Measurements from ENCODE around the gene ORMDL2. TPM values are rescaled to one million over a fixed set of nuclear protein-coding genes. Genes with fewer than 3 reads are reported as not detected.

ORMDL2 gene
- total and polyA plus RNA-seq, 12 donors: 11.7 to 97.7 (median 45.1) TPM

DNA sequence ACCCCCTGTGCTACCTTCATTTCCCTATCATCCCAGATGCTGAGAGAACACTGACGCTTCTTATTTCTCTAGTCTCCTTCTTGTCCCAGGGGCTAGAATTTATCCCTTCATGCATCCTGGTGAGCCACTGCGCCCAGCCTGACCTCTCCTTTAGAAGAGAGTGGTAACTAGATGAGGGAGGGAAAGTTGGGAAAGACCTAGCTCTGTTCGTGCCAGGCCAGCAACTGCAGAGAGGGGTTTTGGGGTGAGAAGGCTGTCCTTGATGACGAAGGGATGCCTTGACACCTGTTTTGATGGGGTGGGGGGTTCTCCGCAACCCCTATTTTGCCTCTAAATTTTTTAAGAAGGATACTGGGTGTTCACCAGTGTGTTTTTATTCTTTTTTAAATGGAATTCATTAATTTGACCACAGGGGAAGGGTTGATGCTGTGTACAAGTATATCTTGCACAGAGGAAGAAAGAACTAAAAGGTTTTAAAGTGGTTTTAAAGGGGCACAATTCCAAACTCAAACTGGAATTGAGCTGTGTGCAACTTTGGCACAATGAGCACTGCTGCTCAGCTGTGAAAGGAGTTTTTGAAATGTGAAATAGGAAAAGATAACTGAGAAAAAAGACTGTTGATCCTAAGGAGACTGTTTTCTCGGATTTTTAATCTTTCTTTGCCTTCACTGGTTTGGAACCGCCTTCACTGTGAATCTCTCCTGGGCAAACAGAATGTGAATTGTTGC is 31.9 kb downstream of the ORMDL2 start:
- no peak overlapping the region for H3K4me3 ChIP-seq
- H3K36me3 ChIP-seq (replicated peaks in 1 of 2): no peaks in the 10 kb centered on the region
- H3K27ac ChIP-seq: peak overlapping the region in 2 of 5 donors; percentile 15 to 21
- DNase-seq: no peak
- 66 to 76% (median 71%) methylated on average over 7 of the region's 7 CpGs for WGBS, 4 donors
- no peak for TF ChIP-seq POLR2A (IDR thresholded peaks at IDR 0.05)
- TF ChIP-seq, protein P1, sequence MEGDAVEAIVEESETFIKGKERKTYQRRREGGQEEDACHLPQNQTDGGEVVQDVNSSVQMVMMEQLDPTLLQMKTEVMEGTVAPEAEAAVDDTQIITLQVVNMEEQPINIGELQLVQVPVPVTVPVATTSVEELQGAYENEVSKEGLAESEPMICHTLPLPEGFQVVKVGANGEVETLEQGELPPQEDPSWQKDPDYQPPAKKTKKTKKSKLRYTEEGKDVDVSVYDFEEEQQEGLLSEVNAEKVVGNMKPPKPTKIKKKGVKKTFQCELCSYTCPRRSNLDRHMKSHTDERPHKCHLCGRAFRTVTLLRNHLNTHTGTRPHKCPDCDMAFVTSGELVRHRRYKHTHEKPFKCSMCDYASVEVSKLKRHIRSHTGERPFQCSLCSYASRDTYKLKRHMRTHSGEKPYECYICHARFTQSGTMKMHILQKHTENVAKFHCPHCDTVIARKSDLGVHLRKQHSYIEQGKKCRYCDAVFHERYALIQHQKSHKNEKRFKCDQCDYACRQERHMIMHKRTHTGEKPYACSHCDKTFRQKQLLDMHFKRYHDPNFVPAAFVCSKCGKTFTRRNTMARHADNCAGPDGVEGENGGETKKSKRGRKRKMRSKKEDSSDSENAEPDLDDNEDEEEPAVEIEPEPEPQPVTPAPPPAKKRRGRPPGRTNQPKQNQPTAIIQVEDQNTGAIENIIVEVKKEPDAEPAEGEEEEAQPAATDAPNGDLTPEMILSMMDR (IDR thresholded peaks at IDR 0.05): no peak
- H3K4me1 ChIP-seq (replicated peaks in 1 of 2): peaks cover 0 to 21% of the 10 kb centered on the region in 2 donors
- intact Hi-C loops (cut with DNase I): no loop called here
- no peaks in the 10 kb centered on the region for H3K27me3 ChIP-seq
- H3K9me3 ChIP-seq (replicated peaks in 1 of 3): no peaks in the 10 kb centered on the region

DNA sequence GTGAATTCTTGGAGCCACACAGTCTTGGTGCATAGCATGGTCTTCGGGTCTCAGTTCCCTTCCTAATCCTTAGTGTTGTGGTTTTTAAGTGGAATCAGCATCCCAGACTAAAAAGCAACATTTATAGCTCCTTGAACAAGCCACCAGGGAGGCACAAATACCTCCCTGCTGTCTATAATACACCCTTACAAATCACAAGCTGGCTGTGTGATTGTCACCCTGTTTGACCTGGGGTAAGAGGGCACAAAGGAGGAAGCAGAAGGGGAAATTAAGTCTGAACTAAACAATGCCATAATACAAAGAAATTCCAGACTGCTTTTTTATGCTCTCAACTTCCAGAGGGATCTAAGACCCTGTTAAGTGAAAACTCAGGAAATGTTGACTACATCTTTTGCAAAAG is 32.6 kb downstream of the ORMDL2 start:
- intact Hi-C loops (cut with DNase I): no loop called here
- H3K27ac ChIP-seq: no peak overlapping the region
- no peaks in the 10 kb centered on the region for H3K36me3 ChIP-seq (replicated peaks in 1 of 2)
- peaks cover 0 to 21% of the 10 kb centered on the region in 2 donors for H3K4me1 ChIP-seq (replicated peaks in 1 of 2)
- H3K9me3 ChIP-seq (replicated peaks in 1 of 3): no peaks in the 10 kb centered on the region
- DNase-seq: no peak
- TF ChIP-seq POLR2A (IDR thresholded peaks at IDR 0.05): no peak
- TF ChIP-seq, protein P1 (IDR thresholded peaks at IDR 0.05): no peak
- no peaks in the 10 kb centered on the region for H3K27me3 ChIP-seq
- WGBS, 4 donors: 30 to 67% (median 55%) methylated on average over 1 of the region's 1 CpG
- H3K4me3 ChIP-seq: no peak overlapping the region

DNA sequence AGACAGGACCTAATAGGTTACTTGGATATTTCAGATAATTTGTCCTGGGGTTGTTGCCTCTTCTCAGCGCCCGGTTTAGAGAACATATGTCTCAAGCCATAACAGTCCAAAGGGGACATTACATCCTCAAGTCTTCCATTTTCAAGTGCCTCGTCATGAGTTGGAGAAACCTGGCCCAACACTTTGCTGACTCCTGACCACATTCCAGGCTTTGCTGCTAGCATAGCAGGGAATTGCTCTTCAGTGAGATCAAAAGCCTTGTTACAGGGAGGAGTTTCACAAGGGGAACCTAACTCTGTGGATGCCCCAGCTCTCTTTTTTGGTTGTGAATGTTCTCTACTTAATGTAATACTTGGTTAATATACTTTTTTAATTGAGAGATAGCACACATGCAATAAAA is 33.1 kb downstream of the ORMDL2 start:
- 81 to 88% (median 85%) methylated on average over 3 of the region's 3 CpGs for WGBS, 4 donors
- Histone ChIP-seq H3K4me3 (no peak overlapping the region), H3K27me3 (no peaks in the 10 kb centered on the region), H3K36me3 (replicated peaks in 1 of 2) (no peaks in the 10 kb centered on the region), H3K27ac (no peak overlapping the region), H3K9me3 (replicated peaks in 1 of 3) (no peaks in the 10 kb centered on the region), H3K4me1 (replicated peaks in 1 of 2) (peaks cover 0 to 21% of the 10 kb centered on the region in 2 donors)
- DNase-seq: no peak
- TF ChIP-seq POLR2A (IDR thresholded peaks at IDR 0.05): no peak
- TF ChIP-seq, protein P1 (IDR thresholded peaks at IDR 0.05): no peak
- intact Hi-C loops (cut with DNase I): no loop called here

DNA sequence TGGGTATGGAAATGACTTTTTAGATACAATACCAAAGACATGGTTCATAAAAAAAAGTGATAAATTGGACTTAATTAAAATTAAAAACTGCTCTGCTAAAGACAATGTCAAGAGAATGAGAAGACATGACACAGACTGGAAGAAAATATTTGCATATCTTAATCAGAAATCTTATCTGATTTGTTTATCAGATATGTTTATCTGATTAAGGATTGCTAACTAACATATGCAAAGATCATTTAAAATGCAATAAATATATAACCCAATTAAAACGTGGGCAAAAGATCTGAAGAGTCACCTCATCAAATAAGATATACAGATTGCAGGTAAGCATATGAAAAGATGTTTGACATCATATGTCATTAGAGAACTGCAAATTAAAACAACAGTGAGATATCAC is 34.9 kb downstream of the ORMDL2 start:
- H3K36me3 ChIP-seq (replicated peaks in 1 of 2): no peaks in the 10 kb centered on the region
- no peak overlapping the region for H3K27ac ChIP-seq
- no peak for TF ChIP-seq POLR2A (IDR thresholded peaks at IDR 0.05)
- TF ChIP-seq, protein P1 (IDR thresholded peaks at IDR 0.05): no peak
- 30 to 55% (median 36%) methylated on average over 1 of the region's 1 CpG for WGBS, 4 donors
- intact Hi-C loops (cut with DNase I): no loop called here
- no peaks in the 10 kb centered on the region for H3K9me3 ChIP-seq (replicated peaks in 1 of 3)
- peaks cover 0 to 11% of the 10 kb centered on the region in 2 donors for H3K4me1 ChIP-seq (replicated peaks in 1 of 2)
- H3K4me3 ChIP-seq: no peak overlapping the region
- no peak for DNase-seq
- H3K27me3 ChIP-seq: no peaks in the 10 kb centered on the region
